22Rv1 (cell line): ENCODE results near the gene QSOX2.

Experiments
- ZFX ChIP-seq: fragments of 450-650 bp; IDR thresholded peaks from 2 replicates; pipeline ENCODE4 v1.6.1; 2017; ENCODE audit warnings: antibody characterized with exemption, borderline replicate concordance
- TF ChIP-seq, protein P1 (sequence below): fragments of 450-650 bp; IDR thresholded peaks from 2 replicates; pipeline ENCODE4 v1.5.1; 2017; ENCODE audit warnings: mild to moderate bottlenecking

DNA sequence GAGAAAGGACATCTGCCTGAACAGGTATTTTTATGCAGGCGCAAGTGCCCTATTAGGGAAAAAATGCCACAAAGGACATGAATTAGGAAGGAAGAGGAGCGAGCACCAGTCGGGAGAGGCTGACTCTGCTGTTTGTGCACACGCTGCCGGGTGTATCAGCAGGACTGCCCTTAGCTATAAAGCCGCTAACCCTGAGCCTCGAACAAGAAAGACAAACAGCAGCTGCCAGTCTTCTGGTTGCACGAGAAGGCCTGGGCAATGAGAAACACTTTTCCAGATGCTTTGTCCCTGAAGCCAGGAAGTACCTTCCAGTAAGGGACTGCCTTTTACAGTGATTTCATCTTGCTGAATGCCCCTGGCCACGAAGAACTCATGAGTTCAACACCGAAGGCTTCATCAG is 12.6 kb downstream of the QSOX2 start:
- TF ChIP-seq, protein P1, sequence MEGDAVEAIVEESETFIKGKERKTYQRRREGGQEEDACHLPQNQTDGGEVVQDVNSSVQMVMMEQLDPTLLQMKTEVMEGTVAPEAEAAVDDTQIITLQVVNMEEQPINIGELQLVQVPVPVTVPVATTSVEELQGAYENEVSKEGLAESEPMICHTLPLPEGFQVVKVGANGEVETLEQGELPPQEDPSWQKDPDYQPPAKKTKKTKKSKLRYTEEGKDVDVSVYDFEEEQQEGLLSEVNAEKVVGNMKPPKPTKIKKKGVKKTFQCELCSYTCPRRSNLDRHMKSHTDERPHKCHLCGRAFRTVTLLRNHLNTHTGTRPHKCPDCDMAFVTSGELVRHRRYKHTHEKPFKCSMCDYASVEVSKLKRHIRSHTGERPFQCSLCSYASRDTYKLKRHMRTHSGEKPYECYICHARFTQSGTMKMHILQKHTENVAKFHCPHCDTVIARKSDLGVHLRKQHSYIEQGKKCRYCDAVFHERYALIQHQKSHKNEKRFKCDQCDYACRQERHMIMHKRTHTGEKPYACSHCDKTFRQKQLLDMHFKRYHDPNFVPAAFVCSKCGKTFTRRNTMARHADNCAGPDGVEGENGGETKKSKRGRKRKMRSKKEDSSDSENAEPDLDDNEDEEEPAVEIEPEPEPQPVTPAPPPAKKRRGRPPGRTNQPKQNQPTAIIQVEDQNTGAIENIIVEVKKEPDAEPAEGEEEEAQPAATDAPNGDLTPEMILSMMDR, result no peak
- no peak for TF ChIP-seq ZFX
